ENCODE data around the gene KHDC4. TPM values are rescaled to one million over a fixed set of nuclear protein-coding genes. Genes with fewer than 3 reads are reported as not detected.
A peak's percentile ranks its signal among the peaks of the same experiment; 100 is the strongest.

The KHDC4 gene
- total RNA-seq, 2 experiments from 2014 or later: 56.6 to 60.8 TPM

GRCh38 chr1:155942578-155943141 is 8.4 kb upstream of the KHDC4 start:
- H3K4me3 Mint-ChIP-seq: no peak overlapping the region
- H3K9me3 Mint-ChIP-seq: no peaks in the 10 kb centered on the region
- Histone ChIP-seq H3K27ac (ENCODE audit: low read depth in 1 of 2, low read length in 2 of 2) (no peak overlapping the region), H3K4me3 (ENCODE audit: low read length) (no peak overlapping the region), H3K9me3 (ENCODE audit: control insufficient read depth in 1 of 2, insufficient read depth in 1 of 2, low read length in 2 of 2) (no peaks in the 10 kb centered on the region), H3K4me1 (ENCODE audit: insufficient read depth, low read length) (peaks cover 72% of the 10 kb centered on the region), H3K36me3 (ENCODE audit: insufficient read depth, low read length) (peaks cover 11% of the 10 kb centered on the region), H3K27me3 (ENCODE audit: control insufficient read depth in 1 of 2, insufficient read depth in 2 of 2, low read length in 2 of 2) (no peaks in the 10 kb centered on the region)
- H3K27ac Mint-ChIP-seq: peak overlapping the region; percentile 72
- H3K4me1 Mint-ChIP-seq (ENCODE audit: low read depth): peaks cover 58% of the 10 kb centered on the region
- intact Hi-C loops (cut with DNase I, micrococcal nuclease): loop anchor here in 1 of 2 experiments (2.0 kb wide), 1 partner anchor 38 kb away; no protein-coding TSS in a partner anchor
- no peak for TF ChIP-seq CTCF (IDR thresholded peaks at IDR 0.05)
- CTCF ChIA-PET: no interaction called here
- POLR2A ChIA-PET: interaction anchor here (0.9 to 5.1 kb wide), 3 partner anchors 9 to 47 kb away, joined by 3 to 65 read pairs (median 6); partner anchors contain the start of genes ARHGEF2 and KHDC4
- DNase-seq: no peak
- ATAC-seq (ENCODE audit: poor library complexity): no peak
- H3K27me3 Mint-ChIP-seq: no peaks in the 10 kb centered on the region
- H3K36me3 Mint-ChIP-seq (ENCODE audit: low read depth): peaks cover 17% of the 10 kb centered on the region

DNA sequence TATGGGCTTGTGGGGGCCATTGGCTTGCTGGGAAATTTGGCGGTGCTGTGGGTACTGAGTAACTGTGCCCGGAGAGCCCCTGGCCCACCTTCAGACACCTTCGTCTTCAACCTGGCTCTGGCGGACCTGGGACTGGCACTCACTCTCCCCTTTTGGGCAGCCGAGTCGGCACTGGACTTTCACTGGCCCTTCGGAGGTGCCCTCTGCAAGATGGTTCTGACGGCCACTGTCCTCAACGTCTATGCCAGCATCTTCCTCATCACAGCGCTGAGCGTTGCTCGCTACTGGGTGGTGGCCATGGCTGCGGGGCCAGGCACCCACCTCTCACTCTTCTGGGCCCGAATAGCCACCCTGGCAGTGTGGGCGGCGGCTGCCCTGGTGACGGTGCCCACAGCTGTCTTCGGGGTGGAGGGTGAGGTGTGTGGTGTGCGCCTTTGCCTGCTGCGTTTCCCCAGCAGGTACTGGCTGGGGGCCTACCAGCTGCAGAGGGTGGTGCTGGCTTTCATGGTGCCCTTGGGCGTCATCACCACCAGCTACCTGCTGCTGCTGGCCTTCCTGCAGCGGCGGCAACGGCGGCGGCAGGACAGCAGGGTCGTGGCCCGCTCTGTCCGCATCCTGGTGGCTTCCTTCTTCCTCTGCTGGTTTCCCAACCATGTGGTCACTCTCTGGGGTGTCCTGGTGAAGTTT is 7.8 kb upstream of the KHDC4 start:
- peaks cover 54% of the 10 kb centered on the region for H3K4me1 Mint-ChIP-seq (ENCODE audit: low read depth)
- no peaks in the 10 kb centered on the region for H3K27me3 ChIP-seq (ENCODE audit: control insufficient read depth in 1 of 2, insufficient read depth in 2 of 2, low read length in 2 of 2)
- no peak overlapping the region for H3K27ac ChIP-seq (ENCODE audit: low read depth in 1 of 2, low read length in 2 of 2)
- H3K4me3 Mint-ChIP-seq: no peak overlapping the region
- peak overlapping the region; percentile 72 for H3K27ac Mint-ChIP-seq
- no peak for DNase-seq
- peaks cover 4% of the 10 kb centered on the region for H3K36me3 ChIP-seq (ENCODE audit: insufficient read depth, low read length)
- no peak overlapping the region for H3K4me3 ChIP-seq (ENCODE audit: low read length)
- H3K9me3 ChIP-seq (ENCODE audit: control insufficient read depth in 1 of 2, insufficient read depth in 1 of 2, low read length in 2 of 2): no peaks in the 10 kb centered on the region
- H3K4me1 ChIP-seq (ENCODE audit: insufficient read depth, low read length): peaks cover 65% of the 10 kb centered on the region
- no peak for ATAC-seq (ENCODE audit: poor library complexity)
- CTCF ChIA-PET: no interaction called here
- no peak for TF ChIP-seq CTCF (IDR thresholded peaks at IDR 0.05)
- H3K36me3 Mint-ChIP-seq (ENCODE audit: low read depth): peaks cover 11% of the 10 kb centered on the region
- POLR2A ChIA-PET: interaction anchor here (0.9 to 5.1 kb wide), 3 partner anchors 36 to 47 kb away, joined by 3 to 65 read pairs (median 4); partner anchors contain the start of gene ARHGEF2
- intact Hi-C loops (cut with DNase I, micrococcal nuclease): loop anchor here in 1 of 2 experiments (2.0 kb wide), 1 partner anchor 39 kb away; no protein-coding TSS in a partner anchor
- no peaks in the 10 kb centered on the region for H3K9me3 Mint-ChIP-seq
- H3K27me3 Mint-ChIP-seq: no peaks in the 10 kb centered on the region

- Histone ChIP-seq H3K27ac (ENCODE audit: low read depth in 1 of 2, low read length in 2 of 2) (peak within 1 kb of the TSS; percentile 9 to 43), H3K9me3 (ENCODE audit: control insufficient read depth in 1 of 2, insufficient read depth in 1 of 2, low read length in 2 of 2) (no peaks in the 10 kb centered on the region), H3K4me1 (ENCODE audit: insufficient read depth, low read length) (peaks cover 58% of the 10 kb centered on the region), H3K36me3 (ENCODE audit: insufficient read depth, low read length) (no peaks in the 10 kb centered on the region), H3K27me3 (ENCODE audit: control insufficient read depth in 1 of 2, insufficient read depth in 2 of 2, low read length in 2 of 2) (no peaks in the 10 kb centered on the region), H3K4me3 (ENCODE audit: low read length) (no peak within 1 kb of the TSS)
- ChIA-PET POLR2A (interaction anchor here (0.9 to 1.8 kb wide), 9 partner anchors 8 to 64 kb away, joined by 3 to 13 read pairs (median 4); partner anchors contain the start of gene ARHGEF2), CTCF (interaction anchor here (0.8 to 1.4 kb wide), 3 partner anchors 38 to 112 kb away, joined by 4 to 8 read pairs (median 4); partner anchors contain the start of gene UBQLN4)
- Mint-ChIP-seq H3K9me3 (no peaks in the 10 kb centered on the region), H3K4me1 (ENCODE audit: low read depth) (peaks cover 46% of the 10 kb centered on the region), H3K4me3 (peak within 1 kb of the TSS; percentile 10), H3K27me3 (no peaks in the 10 kb centered on the region), H3K27ac (peak within 1 kb of the TSS; percentile 72), H3K36me3 (ENCODE audit: low read depth) (peaks cover 3% of the 10 kb centered on the region)
- ATAC-seq (ENCODE audit: poor library complexity): no peak
- no peak for DNase-seq
- intact Hi-C loops (cut with DNase I, micrococcal nuclease): no loop called here
- TF ChIP-seq CTCF (IDR thresholded peaks at IDR 0.05): no peak
Observed at GRCh38 chr1:155940993-155941844, 7.0 kb upstream of the KHDC4 start, which contains the start of gene RXFP4. TSS of gene RXFP4 (plus strand) at chr1:155941638. CDS start at chr1:155941710, 72 bp downstream.
